ENCODE data around the gene CACNA1C. TPM values are rescaled to one million over a fixed set of nuclear protein-coding genes. Genes with fewer than 3 reads are reported as not detected.
A peak's percentile ranks its signal among the peaks of the same experiment; 100 is the strongest.

The CACNA1C gene
- total RNA-seq, 4 donors from 2014 or later = 44.1 to 104 (median 49.4) TPM

DNA sequence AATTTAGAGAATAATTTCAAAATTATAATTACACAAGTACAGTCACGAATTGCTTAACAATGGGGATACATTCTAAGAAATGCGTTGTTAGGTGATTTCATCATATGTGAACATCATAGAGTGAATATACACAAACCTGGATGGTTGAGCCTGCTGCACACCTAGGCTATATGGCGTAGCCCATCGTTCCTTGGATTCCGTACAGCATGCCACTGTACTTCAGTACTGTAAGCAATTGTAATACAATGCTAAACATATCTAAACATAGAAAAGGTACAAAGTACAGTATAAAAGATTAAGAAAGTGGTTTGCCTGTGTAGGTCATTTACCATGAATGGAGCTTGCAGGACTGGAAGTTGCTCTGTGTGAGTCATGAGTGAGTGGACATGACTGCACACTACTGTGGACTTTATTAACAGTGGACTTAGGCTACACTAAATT lies 286.2 kb downstream of the CACNA1C start:
- Histone ChIP-seq H3K4me3 (no peak overlapping the region), H3K9me3 (no peaks in the 10 kb centered on the region), H3K27me3 (no peaks in the 10 kb centered on the region), H3K27ac (replicated peaks in 1 of 4) (peak overlapping the region in 3 of 4 donors; percentile 22 to 90 (median 88)), H3K4me1 (peaks cover 60 to 82% (median 78%) of the 10 kb centered on the region in 4 donors), H3K36me3 (no peaks in the 10 kb centered on the region)
- WGBS = 73% methylated on average over 5 of the region's 5 CpGs
- DNase-seq (ENCODE audit: extremely low spot score) = no peak
- intact Hi-C loops (cut with DNase I) = no loop called here
- TF ChIP-seq EP300 (IDR thresholded peaks at IDR 0.05) (peak; percentile 15), POLR2A (IDR thresholded peaks at IDR 0.05; ENCODE audit: low read depth) (no peak), POLR2AphosphoS5 (IDR thresholded peaks at IDR 0.05) (peak in 1 of 2 donors; percentile 46)
- TF ChIP-seq, protein P1, sequence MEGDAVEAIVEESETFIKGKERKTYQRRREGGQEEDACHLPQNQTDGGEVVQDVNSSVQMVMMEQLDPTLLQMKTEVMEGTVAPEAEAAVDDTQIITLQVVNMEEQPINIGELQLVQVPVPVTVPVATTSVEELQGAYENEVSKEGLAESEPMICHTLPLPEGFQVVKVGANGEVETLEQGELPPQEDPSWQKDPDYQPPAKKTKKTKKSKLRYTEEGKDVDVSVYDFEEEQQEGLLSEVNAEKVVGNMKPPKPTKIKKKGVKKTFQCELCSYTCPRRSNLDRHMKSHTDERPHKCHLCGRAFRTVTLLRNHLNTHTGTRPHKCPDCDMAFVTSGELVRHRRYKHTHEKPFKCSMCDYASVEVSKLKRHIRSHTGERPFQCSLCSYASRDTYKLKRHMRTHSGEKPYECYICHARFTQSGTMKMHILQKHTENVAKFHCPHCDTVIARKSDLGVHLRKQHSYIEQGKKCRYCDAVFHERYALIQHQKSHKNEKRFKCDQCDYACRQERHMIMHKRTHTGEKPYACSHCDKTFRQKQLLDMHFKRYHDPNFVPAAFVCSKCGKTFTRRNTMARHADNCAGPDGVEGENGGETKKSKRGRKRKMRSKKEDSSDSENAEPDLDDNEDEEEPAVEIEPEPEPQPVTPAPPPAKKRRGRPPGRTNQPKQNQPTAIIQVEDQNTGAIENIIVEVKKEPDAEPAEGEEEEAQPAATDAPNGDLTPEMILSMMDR (IDR thresholded peaks at IDR 0.05) = no peak

DNA sequence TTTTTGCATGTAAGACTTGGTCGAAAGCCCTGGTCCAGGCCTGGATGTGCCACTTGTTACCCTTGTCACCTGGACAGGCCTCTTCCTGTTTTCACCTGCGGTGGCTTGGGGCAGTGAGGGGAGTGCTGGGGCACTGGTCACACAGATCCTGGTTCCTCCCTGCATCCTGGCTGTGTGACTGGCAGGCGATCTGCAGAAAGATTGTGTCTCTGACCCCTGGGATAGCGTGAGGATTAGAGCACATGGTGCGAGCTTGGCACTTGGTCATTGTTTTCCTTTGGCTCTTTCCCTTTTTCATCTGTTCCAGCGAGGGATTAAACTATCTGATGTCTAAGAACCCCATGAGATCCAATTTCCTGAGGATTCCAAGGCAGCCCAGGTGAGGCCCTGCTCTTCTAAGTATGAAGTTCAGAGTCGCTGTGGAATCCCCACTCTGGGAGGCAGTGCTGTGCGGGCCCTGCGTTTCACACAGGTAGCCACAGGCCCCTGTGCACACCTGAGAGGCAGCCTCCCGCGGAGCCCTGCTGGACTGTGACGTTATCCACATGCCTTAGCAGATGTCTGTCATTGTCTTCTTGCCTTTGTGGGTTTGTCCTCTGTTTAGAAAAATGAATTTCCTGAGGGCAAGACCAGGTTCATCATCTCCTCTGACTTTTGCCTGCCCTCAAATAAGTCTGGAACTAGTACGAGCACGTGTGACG lies 288.4 kb downstream of the CACNA1C start:
- intact Hi-C loops (cut with DNase I) = no loop called here
- Histone ChIP-seq H3K36me3 (no peaks in the 10 kb centered on the region), H3K4me1 (peaks cover 64 to 90% (median 87%) of the 10 kb centered on the region in 4 donors), H3K27me3 (no peaks in the 10 kb centered on the region), H3K9me3 (no peaks in the 10 kb centered on the region), H3K27ac (replicated peaks in 1 of 4) (peak overlapping the region; percentile 23 to 73 (median 64)), H3K4me3 (no peak overlapping the region)
- DNase-seq (ENCODE audit: extremely low spot score) = no peak
- TF ChIP-seq POLR2AphosphoS5 (IDR thresholded peaks at IDR 0.05) = no peak
- TF ChIP-seq, protein P1 (IDR thresholded peaks at IDR 0.05) = no peak
- TF ChIP-seq POLR2A (IDR thresholded peaks at IDR 0.05; ENCODE audit: low read depth) = no peak
- no peak for TF ChIP-seq EP300 (IDR thresholded peaks at IDR 0.05)
- WGBS = 66% methylated on average over 15 of the region's 15 CpGs

DNA sequence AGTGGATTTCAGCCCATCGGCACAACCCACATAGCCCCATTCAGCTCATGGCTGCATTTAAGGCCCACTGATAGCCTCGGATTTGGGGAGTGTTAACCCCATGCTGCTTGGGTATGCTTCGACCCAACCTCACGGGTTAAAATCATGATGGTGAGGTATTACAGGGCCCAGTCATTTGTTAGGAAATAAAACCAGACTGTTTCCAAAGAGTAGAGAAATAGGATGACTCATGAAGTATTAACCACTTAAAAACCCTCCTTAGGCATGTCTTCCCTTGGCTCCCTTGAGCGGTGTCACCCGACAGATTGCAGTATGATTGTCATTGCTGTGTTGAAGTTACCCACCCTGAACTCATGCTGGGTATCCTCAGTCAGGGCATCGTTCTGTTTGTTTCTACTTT lies 289.1 kb downstream of the CACNA1C start:
- 40% methylated on average over 6 of the region's 7 CpGs for WGBS
- intact Hi-C loops (cut with DNase I) = no loop called here

DNA sequence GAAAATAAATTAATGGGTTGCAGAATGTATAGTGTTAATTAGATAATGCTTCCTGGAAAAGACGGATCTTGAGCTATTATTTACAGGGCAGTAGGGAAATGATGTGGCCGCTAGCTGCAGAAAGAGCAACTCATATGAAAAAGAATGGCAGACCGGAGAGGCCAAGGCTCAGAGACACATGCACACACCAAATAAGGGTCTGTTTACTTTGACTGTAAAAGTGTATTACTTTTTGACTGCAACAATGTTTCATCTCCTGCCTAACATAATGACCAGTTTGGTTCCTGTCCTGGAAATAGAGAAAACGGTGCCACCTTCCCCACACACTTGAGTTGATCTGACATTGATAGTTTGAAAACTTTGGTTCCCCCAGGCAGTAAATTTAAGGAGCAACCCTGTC lies 290.9 kb downstream of the CACNA1C start:
- intact Hi-C loops (cut with DNase I) = no loop called here
- H3K27ac ChIP-seq (replicated peaks in 1 of 4) = peak overlapping the region in 3 of 4 donors; percentile 6 to 67 (median 46)
- no peaks in the 10 kb centered on the region for H3K9me3 ChIP-seq
- DNase-seq (ENCODE audit: extremely low spot score) = no peak
- no peaks in the 10 kb centered on the region for H3K36me3 ChIP-seq
- no peaks in the 10 kb centered on the region for H3K27me3 ChIP-seq
- WGBS = 32% methylated on average over 4 of the region's 4 CpGs
- H3K4me1 ChIP-seq = peaks cover 64 to 90% (median 87%) of the 10 kb centered on the region in 4 donors
- no peak overlapping the region for H3K4me3 ChIP-seq
- TF ChIP-seq POLR2AphosphoS5 (IDR thresholded peaks at IDR 0.05) (peak in 1 of 2 donors; percentile 12), EP300 (IDR thresholded peaks at IDR 0.05) (no peak), POLR2A (IDR thresholded peaks at IDR 0.05; ENCODE audit: low read depth) (no peak)
- TF ChIP-seq, protein P1 (IDR thresholded peaks at IDR 0.05) = no peak

More for the DNA sequence above, 289.1 kb downstream of the CACNA1C start:
- no peak for DNase-seq (ENCODE audit: extremely low spot score)
- TF ChIP-seq POLR2A (IDR thresholded peaks at IDR 0.05; ENCODE audit: low read depth) = no peak
- peak in 1 of 2 donors; percentile 32 for TF ChIP-seq POLR2AphosphoS5 (IDR thresholded peaks at IDR 0.05)
- H3K27me3 ChIP-seq = no peaks in the 10 kb centered on the region
- peaks cover 64 to 90% (median 87%) of the 10 kb centered on the region in 4 donors for H3K4me1 ChIP-seq
- no peak overlapping the region for H3K4me3 ChIP-seq
- H3K36me3 ChIP-seq = no peaks in the 10 kb centered on the region
- H3K27ac ChIP-seq (replicated peaks in 1 of 4) = peak overlapping the region; percentile 23 to 73 (median 64)
- H3K9me3 ChIP-seq = no peaks in the 10 kb centered on the region

DNA sequence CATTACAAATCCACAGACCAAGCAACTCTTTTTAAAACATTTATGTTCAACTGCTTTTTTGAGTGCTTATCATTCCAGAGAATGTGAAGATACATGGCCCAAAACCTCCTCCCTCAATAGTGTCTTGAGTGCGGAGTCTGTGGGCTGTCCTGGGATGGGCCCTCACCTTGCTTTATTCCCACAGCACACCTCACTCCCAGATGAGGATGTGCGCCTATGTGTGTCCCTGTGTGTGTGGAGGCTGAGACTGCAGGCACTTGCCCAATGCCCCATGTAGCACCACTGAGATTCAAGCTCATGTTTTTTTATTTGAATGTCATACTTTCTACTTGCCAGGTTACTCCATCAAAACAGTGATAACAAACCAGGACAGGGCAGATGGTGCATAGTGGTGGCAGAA lies 291.7 kb downstream of the CACNA1C start:
- 78% methylated on average over 2 of the region's 2 CpGs for WGBS
- no peaks in the 10 kb centered on the region for H3K9me3 ChIP-seq
- no peaks in the 10 kb centered on the region for H3K36me3 ChIP-seq
- DNase-seq (ENCODE audit: extremely low spot score) = no peak
- no peak overlapping the region for H3K4me3 ChIP-seq
- no peaks in the 10 kb centered on the region for H3K27me3 ChIP-seq
- peak overlapping the region; percentile 7 to 81 (median 26) for H3K27ac ChIP-seq (replicated peaks in 1 of 4)
- TF ChIP-seq POLR2AphosphoS5 (IDR thresholded peaks at IDR 0.05) = no peak
- TF ChIP-seq EP300 (IDR thresholded peaks at IDR 0.05) = no peak
- intact Hi-C loops (cut with DNase I) = no loop called here
- H3K4me1 ChIP-seq = peaks cover 68 to 92% (median 90%) of the 10 kb centered on the region in 4 donors
